NK-92 treated with Interleukin-12 subunit alpha and Interleukin-12 subunit beta, amount 100 ng/mL, for 24 hours (cell line): Measurements from ENCODE around the gene RAI1.
"Not testable (repeated sequence)": the region's sequence is repeated elsewhere in the genome, so short reads cannot be mapped to it uniquely, and the experiment has no call there.

Source experiments
- DNase-seq: peaks from one replicate; lab custom pipeline; 2025; lab: John Stamatoyannopoulos, UW

The RAI1 gene

GRCh38 chr17:17801800-17802481 lies 120.7 kb downstream of the RAI1 start:
- no peak for DNase-seq

- DNase-seq, result no peak
Observed at GRCh38 chr17:17804007-17804406, 122.7 kb downstream of the RAI1 start.

GRCh38 chr17:17805575-17805974 lies 124.3 kb downstream of the RAI1 start:
- DNase-seq, result no peak

- DNase-seq, result no peak
Observed at GRCh38 chr17:17806035-17806434, 124.8 kb downstream of the RAI1 start.

GRCh38 chr17:17806611-17807274 lies 125.5 kb downstream of the RAI1 start:
- no peak for DNase-seq

- no peak for DNase-seq
Observed at GRCh38 chr17:17807440-17807839, 126.2 kb downstream of the RAI1 start.

GRCh38 chr17:17808200-17808599 lies 126.9 kb downstream of the RAI1 start:
- DNase-seq, result not testable (repeated sequence)

GRCh38 chr17:17808706-17809432 lies 127.6 kb downstream of the RAI1 start:
- DNase-seq, result no peak

- DNase-seq, result no peak
Observed at GRCh38 chr17:17809531-17810083, 128.3 kb downstream of the RAI1 start.

- DNase-seq, result no peak
Observed at GRCh38 chr17:17810084-17810894, 129.0 kb downstream of the RAI1 start.

- no peak for DNase-seq
Observed at GRCh38 chr17:17810895-17811248, 129.6 kb downstream of the RAI1 start.

GRCh38 chr17:17811381-17812210 lies 130.3 kb downstream of the RAI1 start:
- no peak for DNase-seq

GRCh38 chr17:17812211-17813054 lies 131.2 kb downstream of the RAI1 start:
- no peak for DNase-seq

- no peak for DNase-seq
Observed at GRCh38 chr17:17813055-17813724, 131.9 kb downstream of the RAI1 start.

GRCh38 chr17:17813725-17814095 lies 132.5 kb downstream of the RAI1 start:
- no peak for DNase-seq

- DNase-seq, result no peak
Observed at GRCh38 chr17:17814162-17815061, 133.2 kb downstream of the RAI1 start.

GRCh38 chr17:17815062-17815406 lies 133.8 kb downstream of the RAI1 start:
- no peak for DNase-seq

GRCh38 chr17:17815436-17816200 lies 134.4 kb downstream of the RAI1 start:
- no peak for DNase-seq
